H7 (cell line): ENCODE measurements around the gene DUSP6. TPM values are rescaled to one million over a fixed set of nuclear protein-coding genes. Genes with fewer than 3 reads are reported as not detected.

ENCODE experiments used
- DNase-seq: peaks from one replicate; pipeline ENCODE4 v3.0.0; 2012
- H3K27me3 ChIP-seq: 2 replicates; pipeline ENCODE4 v1.6.0; 2011; ENCODE audit warnings: mild to moderate bottlenecking, low read length; ENCODE audit not compliant: control insufficient read depth, insufficient read depth
- H3K36me3 ChIP-seq: replicated peaks from 2 replicates; pipeline ENCODE4 v1.5.1; 2011; ENCODE audit warnings: low read length; ENCODE audit not compliant: control insufficient read depth, insufficient read depth
- H3K4me3 ChIP-seq: 2 replicates; pipeline ENCODE4 v1.5.1; 2011; ENCODE audit warnings: low read depth, mild to moderate bottlenecking, control low read depth, low read length, moderate library complexity; ENCODE audit not compliant: insufficient read depth
- total RNA-seq: library from RNA; depleted of rRNA; stranded (reverse); fragments of >200 nt; shearing (Covaris generic); gene quantifications from 2 replicates; pipeline ENCODE4 v1.2.3, GENCODE V29; 2014

The DUSP6 gene
- total RNA-seq, 1 experiment from 2014 or later, result 112 TPM

DNA sequence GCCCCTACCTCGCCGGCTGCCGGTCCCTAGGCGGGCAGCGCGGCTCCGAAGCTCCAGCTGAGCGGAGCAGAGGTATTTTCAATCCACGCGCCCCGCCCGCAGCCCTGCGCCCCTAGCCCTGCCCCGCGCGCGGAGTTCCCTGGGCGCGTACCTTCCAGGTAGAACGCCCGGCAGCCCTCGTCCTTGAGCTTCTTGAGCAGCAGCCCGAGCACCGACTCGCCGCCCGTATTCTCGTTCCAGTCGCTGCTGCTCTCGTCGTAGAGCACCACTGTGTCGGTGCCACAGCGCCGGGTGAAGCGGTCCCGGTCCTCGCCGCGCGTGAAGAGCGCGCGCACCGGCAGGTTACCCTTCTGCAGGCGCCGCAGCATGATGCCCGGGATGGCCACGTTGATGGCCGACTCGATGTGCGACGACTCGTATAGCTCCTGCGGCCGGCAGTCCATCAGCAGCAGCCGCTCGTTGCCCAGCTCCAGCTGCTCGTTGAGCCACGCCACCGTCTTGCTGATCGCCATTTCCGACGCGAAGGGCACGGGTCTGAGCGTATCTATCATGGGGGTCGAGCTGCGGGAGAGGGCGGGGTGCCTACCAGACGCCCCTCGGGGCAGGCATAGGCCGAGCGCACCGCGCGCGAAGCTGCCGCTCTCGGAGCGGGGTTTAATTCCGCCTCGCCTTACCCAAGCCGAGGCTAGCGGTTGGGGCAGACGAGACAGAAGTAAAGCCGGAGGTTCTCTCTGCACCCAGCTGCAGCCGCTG lies 636 bp downstream of the DUSP6 start:
- peak; percentile 67 for DNase-seq
- H3K27me3 ChIP-seq, result peaks cover 31% of the 10 kb centered on the region

DNA sequence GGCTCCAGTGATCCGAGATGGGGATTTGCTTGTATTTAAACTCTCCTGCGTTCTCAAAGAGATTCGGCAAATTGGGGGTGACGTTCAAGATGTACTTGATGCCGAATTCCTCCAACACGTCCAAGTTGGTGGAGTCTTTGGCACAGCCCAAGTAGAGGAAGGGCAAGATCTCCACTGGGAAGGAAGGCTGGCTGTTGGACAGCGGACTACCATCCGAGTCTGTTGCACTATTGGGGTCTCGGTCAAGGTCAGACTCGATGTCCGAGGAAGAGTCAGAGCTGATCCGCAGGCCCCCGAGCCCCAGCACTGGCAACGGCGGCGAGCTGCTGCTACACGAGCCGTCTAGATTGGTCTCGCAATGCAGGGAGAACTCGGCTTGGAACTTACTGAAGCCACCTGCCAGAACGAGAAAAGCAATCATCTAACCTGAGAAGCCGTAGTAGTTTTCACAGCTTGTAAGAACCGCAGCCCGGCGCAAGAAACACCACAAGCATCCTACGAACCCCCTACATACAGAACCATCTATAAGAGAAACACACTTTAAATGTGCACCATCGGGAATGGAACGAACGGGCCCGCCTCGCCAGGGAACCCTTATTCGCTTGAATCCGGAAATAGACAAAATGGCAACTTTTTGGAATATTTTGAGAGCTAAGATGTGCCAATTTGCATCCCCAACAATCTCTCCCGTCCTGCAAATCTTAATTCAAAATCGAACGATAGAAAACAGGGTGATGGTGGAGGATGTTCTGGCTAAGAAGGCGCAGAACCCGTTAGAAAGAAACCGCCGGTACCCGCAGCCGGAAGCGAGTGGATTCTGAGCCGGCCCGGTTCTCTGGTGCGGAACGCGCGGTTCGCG lies 1.4 kb downstream of the DUSP6 start:
- Histone ChIP-seq H3K36me3 (peaks cover 8% of the 10 kb centered on the region), H3K4me3 (peak overlapping the region; percentile 88), H3K27me3 (peaks cover 24% of the 10 kb centered on the region)
- no peak for DNase-seq

More for the DNA sequence above, 636 bp downstream of the DUSP6 start:
- Histone ChIP-seq H3K4me3 (peak overlapping the region; percentile 88), H3K36me3 (peaks cover 8% of the 10 kb centered on the region)

DNA sequence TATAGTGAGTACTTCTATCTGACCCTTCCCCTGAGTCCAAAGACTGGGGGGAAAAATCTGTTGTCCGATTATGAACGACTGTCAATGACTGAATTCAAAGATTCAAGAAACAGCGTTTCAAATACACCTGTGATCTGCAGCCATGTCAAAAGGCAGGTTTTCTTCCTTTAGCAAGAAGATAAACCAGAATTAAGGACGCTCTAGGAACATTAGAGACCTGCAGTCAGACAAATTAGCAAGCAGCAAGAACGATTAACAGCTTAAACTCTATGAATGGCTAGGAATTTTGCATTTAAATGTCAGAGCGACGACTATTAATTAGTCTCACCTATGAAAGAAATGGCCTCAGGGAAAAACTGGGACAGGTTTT lies 2.1 kb downstream of the DUSP6 start:
- H3K27me3 ChIP-seq, result peaks cover 18% of the 10 kb centered on the region
- no peak for DNase-seq
- H3K36me3 ChIP-seq, result peaks cover 8% of the 10 kb centered on the region

DNA sequence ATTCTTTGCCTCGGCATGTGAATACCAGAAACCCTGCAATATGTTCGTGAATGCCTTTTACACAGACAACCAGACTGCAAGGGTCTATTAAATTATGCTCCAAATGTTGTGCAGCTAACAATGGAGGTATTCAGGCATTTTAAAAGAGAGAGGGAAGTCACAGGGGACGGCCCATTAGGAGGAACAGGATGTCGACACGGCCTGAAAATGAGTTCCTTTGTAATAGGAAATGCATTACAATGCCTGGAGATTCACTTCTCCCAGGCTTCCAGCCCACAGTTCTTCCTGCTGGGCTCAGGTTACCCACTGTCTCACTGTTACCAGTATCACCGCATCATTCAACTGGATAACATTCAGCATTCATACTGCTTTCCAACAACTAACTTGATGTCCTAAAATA lies 2.5 kb downstream of the DUSP6 start:
- peak; percentile 73 for DNase-seq
- H3K36me3 ChIP-seq, result peaks cover 8% of the 10 kb centered on the region
- H3K27me3 ChIP-seq, result peaks cover 14% of the 10 kb centered on the region
- H3K4me3 ChIP-seq, result peak overlapping the region; percentile 88

More for the DNA sequence above, 2.1 kb downstream of the DUSP6 start:
- H3K4me3 ChIP-seq, result peak overlapping the region; percentile 88

DNA sequence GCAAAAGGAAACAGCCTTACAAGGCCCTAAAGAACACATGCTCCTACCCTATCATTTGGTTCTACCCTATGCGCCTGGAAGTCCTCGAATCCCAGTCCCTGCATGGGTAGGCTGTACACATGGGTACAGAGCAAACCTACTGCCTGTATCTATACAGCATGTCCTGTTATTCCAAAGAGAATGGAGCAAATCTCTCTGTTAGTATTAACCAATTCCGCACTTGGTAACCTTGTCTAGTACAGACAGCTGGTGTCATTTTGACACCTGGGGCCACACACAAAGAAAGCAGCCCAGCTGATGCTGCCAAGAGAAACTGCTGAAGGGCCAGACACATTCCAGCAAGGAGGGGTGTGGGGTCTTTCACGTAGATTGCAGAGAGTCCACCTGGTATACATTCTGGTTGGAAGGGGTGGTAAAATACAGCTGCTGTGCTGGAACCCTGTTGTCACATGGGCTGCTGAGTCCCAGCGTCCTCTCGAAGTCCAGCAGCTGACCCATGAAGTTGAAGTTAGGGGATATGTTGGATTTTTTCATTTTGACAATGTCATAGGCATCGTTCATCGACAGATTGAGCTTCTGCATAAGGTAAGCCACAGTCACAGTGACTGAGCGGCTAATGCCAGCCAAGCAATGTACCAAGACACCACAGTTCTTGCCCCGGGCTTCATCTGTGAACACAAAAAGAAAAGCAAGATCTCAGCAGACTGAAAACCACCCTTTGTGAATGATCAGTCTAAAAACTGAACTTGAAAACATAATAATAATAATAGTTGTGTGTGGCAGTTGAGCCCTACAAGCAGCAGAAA lies 3.2 kb downstream of the DUSP6 start:
- no peak for DNase-seq
- peaks cover 8% of the 10 kb centered on the region for H3K36me3 ChIP-seq
- H3K27me3 ChIP-seq, result peaks cover 13% of the 10 kb centered on the region
- H3K4me3 ChIP-seq, result peak overlapping the region; percentile 88

DNA sequence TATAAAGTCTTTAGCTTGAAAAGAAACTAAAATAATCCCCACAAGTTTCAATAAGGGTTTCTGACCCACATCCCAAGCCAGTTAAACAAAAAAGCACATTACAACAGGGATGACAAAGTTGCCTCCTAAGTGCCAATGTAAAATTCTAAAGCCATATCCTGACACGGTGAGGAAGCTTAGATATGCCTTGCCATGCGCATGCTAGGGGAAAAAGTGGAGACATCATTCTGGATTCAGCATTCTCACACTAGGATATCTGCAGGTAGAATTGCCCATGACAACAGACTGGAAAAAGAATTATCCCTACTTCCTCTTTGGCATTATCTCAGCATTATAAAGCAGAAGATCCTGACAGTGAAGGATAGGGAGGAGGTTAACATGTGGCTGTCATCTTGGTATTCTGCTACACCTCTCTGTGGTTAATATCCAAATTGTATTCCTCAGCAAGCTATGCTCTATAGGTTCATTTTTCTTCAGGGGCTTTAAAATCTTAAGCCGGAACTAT lies 4.9 kb downstream of the DUSP6 start:
- Histone ChIP-seq H3K27me3 (peaks cover 13% of the 10 kb centered on the region), H3K36me3 (peaks cover 8% of the 10 kb centered on the region), H3K4me3 (no peak overlapping the region)
- no peak for DNase-seq

DNA sequence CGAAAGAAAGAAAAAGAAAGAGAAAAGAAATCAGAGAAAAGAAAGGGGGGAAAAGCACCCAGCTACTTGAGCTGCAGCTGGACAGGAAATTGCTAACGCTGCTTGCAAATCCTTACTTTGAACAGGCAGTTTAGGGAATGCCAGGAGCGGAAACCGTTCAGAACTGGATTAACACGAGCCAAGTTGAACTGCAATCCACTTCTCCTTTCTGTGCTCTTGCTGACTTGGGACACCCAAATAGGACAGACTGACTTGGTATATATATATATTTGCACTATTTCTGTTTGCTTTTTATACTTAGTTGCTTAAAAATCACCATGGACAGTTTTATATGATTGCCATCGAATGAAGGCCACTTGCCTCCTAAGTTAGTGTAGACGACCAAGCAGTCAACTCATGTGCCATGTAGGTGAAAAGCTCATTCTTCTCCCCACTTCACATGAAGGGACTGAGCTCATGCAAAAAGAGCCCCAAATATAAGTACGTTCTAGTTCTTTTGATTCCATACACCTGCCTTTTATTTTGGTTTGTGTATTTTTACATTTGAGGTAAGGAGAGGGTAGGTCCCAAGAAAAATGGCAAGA lies 5.5 kb downstream of the DUSP6 start:
- Histone ChIP-seq H3K27me3 (peaks cover 12% of the 10 kb centered on the region), H3K4me3 (no peak overlapping the region)

DNA sequence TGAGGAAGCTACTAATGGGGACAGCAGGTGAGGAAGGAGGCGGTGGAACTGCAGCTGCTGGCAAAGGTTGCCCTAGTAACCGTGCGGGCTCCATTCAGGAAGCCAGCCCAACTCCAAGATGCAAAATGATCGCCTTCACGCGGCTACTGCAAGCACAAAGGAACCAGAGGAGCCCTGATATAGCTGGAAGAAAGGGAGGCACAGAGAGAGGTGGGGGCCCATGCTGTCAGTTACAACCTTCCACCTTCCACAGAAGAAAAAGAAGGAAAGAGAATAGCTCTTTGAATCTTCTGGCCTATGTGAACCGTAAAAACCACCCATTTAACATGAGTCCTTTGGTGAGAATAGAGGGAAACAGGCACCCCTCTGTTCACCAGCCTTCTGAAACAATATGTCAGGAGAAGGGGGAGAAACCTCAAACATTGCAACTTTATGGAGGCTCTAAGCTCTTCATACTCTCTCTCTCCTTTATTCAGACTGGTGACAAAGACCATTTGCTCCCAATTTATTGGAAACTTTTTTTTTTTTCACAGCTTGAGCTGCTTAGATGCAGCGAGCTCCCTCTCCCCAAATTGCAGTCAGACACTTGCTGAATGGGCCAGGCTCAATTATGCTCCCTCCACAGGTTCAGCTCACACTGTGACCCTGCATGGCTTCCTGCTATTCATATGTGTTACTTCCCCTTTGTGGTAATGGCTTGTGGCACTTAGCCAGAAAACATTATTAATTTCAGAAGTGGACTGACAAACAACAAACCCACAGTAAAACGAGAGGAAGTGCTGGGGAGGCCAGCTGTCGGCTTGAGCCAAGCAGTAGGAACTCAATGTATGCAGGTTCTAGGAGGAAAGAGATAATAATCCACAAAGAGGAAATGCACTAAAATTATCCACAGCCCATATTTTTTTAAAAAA lies 6.2 kb downstream of the DUSP6 start:
- peaks cover 8% of the 10 kb centered on the region for H3K36me3 ChIP-seq
- peak; percentile 61 for DNase-seq
- peaks cover 5% of the 10 kb centered on the region for H3K27me3 ChIP-seq
- no peak overlapping the region for H3K4me3 ChIP-seq

More for the DNA sequence above, 5.5 kb downstream of the DUSP6 start:
- DNase-seq, result no peak
- peaks cover 8% of the 10 kb centered on the region for H3K36me3 ChIP-seq

DNA sequence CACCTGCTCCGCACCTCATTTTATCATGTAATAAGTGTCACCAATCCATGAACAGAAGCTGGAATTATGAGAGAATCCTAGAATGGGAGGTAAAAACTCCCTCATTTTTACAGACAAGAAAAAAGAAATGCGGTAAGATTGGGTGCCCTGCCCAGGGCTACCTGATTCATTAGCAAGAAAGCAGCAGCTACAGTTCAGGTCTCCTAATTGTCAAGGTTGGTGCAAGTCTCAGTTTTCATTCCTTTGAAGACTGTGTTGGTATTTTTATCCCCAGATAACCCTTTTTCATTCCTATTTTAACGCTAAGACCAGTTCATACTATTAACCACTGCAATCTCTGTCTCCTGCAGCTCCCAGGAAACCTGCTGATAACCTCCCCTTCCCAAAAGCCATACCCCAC lies 6.9 kb downstream of the DUSP6 start:
- H3K36me3 ChIP-seq, result peaks cover 6% of the 10 kb centered on the region
- H3K4me3 ChIP-seq, result no peak overlapping the region
- DNase-seq, result no peak
- no peaks in the 10 kb centered on the region; the same call in 1 of the 2 replicates for H3K27me3 ChIP-seq

DNA sequence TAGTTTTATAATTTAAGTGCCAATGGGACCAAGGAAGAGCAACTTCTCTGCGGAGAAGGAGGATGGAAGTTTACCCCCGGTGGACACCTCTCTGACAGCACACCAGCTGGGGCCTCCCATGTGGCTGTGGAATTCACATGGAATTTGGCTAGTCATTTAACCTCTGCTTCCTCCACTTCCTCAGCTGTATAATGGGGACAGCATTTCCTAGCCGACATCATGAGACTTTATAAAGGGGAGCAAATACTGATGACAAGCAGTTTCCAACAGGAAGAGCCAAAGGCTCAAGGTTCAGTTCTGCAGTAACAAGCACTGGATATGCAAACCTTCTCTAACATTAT lies 7.5 kb downstream of the DUSP6 start:
- H3K4me3 ChIP-seq, result no peak overlapping the region
- no peaks in the 10 kb centered on the region; the same call in 1 of the 2 replicates for H3K27me3 ChIP-seq
- H3K36me3 ChIP-seq, result peaks cover 6% of the 10 kb centered on the region
- no peak for DNase-seq

DNA sequence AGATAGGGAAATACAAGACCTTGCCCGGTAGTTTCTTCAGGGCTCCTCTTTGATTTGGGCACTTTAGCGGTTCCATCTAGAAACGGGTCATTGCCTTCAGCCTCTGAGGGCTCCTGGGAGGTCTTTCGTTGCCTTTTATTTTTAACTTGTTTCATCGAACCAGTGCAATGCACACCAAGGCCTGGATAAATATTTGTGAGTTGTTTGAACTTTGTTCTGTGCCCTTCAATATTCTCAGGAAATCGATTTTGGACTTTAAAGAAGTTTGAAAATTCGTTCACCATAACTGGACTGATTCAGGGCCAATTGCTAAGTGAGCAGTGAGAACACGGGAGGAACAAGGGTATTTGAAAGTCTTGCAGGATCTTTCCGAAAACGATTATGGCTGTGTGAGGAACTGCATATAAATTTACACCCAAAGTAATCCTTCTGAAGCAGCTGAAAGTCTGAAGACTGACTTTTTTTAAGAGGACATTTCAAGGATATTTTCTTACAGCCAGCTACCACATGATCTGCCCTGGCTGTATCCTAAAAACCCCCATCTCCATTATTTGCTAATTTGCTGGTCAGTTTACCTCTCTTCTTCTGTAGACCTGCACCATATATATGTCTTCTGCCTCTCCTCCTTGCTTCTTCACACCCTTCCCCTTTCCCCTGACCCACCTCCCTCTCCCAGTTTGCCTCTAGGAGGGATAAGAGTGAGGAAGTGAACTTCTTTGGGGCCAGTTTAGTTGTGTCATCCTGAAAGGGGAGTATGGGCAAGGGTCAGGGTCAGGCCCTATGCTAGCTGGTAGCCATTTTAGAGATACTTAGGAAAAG lies 8.0 kb downstream of the DUSP6 start:
- Histone ChIP-seq H3K4me3 (no peak overlapping the region), H3K36me3 (peaks cover 5% of the 10 kb centered on the region), H3K27me3 (no peaks in the 10 kb centered on the region; the same call in 1 of the 2 replicates)
- DNase-seq, result no peak

DNA sequence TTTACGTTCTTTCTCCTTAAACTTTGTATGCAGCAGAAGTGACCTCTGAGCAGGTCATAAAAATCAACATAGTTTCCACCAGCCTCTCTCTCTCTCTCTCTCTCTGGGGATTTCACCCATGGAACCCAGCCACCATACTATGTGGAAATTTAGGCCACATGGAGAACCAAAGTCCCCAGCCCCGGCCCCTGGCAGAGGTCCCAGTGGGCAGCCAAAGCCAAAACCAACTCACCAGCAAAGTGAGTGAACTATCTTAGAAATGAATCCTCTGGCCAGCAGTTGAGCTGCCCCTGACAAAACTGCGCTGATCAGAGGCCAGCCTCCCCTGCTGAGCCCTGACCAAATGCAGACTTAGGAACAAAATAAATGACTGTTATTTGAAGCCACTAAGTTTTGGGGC lies 9.2 kb downstream of the DUSP6 start:
- no peaks in the 10 kb centered on the region for H3K36me3 ChIP-seq
- H3K4me3 ChIP-seq, result no peak overlapping the region
- no peaks in the 10 kb centered on the region; the same call in 1 of the 2 replicates for H3K27me3 ChIP-seq
- no peak for DNase-seq
